ENCODE measurements around the gene IGSF23. TPM values are rescaled to one million over a fixed set of nuclear protein-coding genes. Genes with fewer than 3 reads are reported as not detected.

The IGSF23 gene
- total and polyA plus RNA-seq, 2 of the 13 experiments (the other 11 are each of a cell fraction or from before 2014, with no cell fraction given) = 2.3 to 8.8 TPM

DNA sequence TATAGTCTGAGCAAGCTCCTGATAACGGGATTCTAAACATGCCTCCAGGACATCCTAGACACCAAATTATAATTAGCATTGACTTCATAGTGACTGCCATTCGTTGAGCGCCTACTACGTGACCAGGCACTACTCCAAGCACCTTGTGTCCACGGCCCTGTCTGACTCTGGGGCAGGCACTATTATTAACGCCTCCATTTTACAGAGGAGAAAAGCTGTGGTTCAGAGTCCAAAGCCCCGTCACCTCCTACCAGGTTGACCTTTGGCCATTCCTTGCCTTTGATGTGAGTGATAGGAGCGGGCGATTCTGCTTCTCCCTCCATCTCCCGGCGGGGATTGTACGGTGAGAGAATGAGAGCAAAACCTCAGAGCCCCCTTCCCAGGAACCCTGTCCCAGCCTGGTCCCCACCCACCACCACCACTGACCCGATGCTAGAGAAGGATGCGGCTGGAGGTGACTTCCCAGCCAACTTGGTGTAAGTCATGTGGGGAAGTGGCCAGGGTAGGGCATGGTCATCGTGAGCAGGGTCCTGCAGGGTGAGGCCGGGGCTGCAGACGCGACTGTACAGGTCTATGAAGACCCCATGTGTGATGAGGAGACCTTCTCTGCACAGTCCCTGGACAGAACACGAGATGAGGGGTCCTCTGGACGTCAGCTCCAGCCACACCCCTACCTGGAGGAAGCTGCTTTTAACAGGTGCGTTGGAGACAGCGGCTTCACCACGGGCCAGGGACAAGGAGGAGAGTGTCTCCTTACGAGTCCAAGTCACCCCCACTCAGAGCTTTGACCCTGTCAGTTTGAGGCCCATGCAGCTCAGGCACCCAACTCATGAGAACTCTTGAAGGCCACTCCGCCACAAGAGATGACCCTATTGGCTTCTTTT is at the start of gene IGSF23 (continued):
- TF ChIP-seq KMT2A (CRISPR knock-in tag; IDR thresholded peaks at IDR 0.05) (peak; percentile 22; the same call in 1 of the 2 replicates), YEATS4 (CRISPR knock-in tag; IDR thresholded peaks at IDR 0.05; ENCODE audit: borderline replicate concordance) (no peak), ZKSCAN1 (IDR thresholded peaks at IDR 0.05; ENCODE audit: low read length) (peak; percentile 93), ZNF530 (CRISPR knock-in tag; IDR thresholded peaks at IDR 0.05; ENCODE audit: low read depth) (no peak), MIXL1 (CRISPR knock-in tag; IDR thresholded peaks at IDR 0.05) (0 out of 2 replicates have a peak, but pooled peaks have one; percentile 25), ZNF547 (CRISPR knock-in tag; IDR thresholded peaks at IDR 0.05) (no peak; the same call in 1 of the 2 replicates), SRSF4 (IDR thresholded peaks at IDR 0.05; ENCODE audit: low read depth, low read length, poor library complexity, severe bottlenecking) (no peak), ZNF567 (CRISPR knock-in tag; IDR thresholded peaks at IDR 0.05; ENCODE audit: borderline replicate concordance) (no peak), NCOA1 (CRISPR knock-in tag; IDR thresholded peaks at IDR 0.05) (no peak), RNF2 (conservative IDR thresholded peaks at IDR 0.05; ENCODE audit: low read depth) (no peak), ZNF563 (CRISPR knock-in tag; IDR thresholded peaks at IDR 0.05) (0 out of 2 replicates have a peak, but pooled peaks have one; percentile 17), RARA (CRISPR knock-in tag; IDR thresholded peaks at IDR 0.05) (peak; percentile 84), ZNF138 (CRISPR knock-in tag; IDR thresholded peaks at IDR 0.05; ENCODE audit: low read depth) (0 out of 2 replicates have a peak, but pooled peaks have one; percentile 43), HMG20B (CRISPR knock-in tag; conservative IDR thresholded peaks at IDR 0.05) (no peak), ZNF629 (CRISPR knock-in tag; conservative IDR thresholded peaks at IDR 0.05) (peak; percentile 94)
- TF ChIP-seq, protein P1, sequence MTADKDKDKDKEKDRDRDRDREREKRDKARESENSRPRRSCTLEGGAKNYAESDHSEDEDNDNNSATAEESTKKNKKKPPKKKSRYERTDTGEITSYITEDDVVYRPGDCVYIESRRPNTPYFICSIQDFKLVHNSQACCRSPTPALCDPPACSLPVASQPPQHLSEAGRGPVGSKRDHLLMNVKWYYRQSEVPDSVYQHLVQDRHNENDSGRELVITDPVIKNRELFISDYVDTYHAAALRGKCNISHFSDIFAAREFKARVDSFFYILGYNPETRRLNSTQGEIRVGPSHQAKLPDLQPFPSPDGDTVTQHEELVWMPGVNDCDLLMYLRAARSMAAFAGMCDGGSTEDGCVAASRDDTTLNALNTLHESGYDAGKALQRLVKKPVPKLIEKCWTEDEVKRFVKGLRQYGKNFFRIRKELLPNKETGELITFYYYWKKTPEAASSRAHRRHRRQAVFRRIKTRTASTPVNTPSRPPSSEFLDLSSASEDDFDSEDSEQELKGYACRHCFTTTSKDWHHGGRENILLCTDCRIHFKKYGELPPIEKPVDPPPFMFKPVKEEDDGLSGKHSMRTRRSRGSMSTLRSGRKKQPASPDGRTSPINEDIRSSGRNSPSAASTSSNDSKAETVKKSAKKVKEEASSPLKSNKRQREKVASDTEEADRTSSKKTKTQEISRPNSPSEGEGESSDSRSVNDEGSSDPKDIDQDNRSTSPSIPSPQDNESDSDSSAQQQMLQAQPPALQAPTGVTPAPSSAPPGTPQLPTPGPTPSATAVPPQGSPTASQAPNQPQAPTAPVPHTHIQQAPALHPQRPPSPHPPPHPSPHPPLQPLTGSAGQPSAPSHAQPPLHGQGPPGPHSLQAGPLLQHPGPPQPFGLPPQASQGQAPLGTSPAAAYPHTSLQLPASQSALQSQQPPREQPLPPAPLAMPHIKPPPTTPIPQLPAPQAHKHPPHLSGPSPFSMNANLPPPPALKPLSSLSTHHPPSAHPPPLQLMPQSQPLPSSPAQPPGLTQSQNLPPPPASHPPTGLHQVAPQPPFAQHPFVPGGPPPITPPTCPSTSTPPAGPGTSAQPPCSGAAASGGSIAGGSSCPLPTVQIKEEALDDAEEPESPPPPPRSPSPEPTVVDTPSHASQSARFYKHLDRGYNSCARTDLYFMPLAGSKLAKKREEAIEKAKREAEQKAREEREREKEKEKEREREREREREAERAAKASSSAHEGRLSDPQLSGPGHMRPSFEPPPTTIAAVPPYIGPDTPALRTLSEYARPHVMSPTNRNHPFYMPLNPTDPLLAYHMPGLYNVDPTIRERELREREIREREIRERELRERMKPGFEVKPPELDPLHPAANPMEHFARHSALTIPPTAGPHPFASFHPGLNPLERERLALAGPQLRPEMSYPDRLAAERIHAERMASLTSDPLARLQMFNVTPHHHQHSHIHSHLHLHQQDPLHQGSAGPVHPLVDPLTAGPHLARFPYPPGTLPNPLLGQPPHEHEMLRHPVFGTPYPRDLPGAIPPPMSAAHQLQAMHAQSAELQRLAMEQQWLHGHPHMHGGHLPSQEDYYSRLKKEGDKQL (CRISPR knock-in tag; IDR thresholded peaks at IDR 0.05; ENCODE audit: low read depth) = no peak
- TF ChIP-seq, protein P2, sequence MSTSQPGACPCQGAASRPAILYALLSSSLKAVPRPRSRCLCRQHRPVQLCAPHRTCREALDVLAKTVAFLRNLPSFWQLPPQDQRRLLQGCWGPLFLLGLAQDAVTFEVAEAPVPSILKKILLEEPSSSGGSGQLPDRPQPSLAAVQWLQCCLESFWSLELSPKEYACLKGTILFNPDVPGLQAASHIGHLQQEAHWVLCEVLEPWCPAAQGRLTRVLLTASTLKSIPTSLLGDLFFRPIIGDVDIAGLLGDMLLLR (CRISPR knock-in tag; IDR thresholded peaks at IDR 0.05) = no peak
- TF ChIP-seq, protein P3, sequence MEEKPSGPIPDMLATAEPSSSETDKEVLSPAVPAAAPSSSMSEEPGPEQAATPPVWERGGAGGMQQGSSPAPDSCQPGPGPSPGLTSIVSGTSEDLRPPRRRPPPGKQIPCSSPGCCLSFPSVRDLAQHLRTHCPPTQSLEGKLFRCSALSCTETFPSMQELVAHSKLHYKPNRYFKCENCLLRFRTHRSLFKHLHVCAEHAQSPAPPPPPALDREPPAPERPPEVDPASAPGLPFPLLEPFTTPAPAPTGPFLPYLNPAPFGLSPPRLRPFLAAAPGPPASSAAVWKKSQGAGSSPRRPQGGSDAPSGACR (CRISPR knock-in tag; IDR thresholded peaks at IDR 0.05) = no peak
- TF ChIP-seq, protein P4, sequence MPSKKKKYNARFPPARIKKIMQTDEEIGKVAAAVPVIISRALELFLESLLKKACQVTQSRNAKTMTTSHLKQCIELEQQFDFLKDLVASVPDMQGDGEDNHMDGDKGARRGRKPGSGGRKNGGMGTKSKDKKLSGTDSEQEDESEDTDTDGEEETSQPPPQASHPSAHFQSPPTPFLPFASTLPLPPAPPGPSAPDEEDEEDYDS (CRISPR knock-in tag; IDR thresholded peaks at IDR 0.05) = no peak
- TF ChIP-seq, protein P5, sequence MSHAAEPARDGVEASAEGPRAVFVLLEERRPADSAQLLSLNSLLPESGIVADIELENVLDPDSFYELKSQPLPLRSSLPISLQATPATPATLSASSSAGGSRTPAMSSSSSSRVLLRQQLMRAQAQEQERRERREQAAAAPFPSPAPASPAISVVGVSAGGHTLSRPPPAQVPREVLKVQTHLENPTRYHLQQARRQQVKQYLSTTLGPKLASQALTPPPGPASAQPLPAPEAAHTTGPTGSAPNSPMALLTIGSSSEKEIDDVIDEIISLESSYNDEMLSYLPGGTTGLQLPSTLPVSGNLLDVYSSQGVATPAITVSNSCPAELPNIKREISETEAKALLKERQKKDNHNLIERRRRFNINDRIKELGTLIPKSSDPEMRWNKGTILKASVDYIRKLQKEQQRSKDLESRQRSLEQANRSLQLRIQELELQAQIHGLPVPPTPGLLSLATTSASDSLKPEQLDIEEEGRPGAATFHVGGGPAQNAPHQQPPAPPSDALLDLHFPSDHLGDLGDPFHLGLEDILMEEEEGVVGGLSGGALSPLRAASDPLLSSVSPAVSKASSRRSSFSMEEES (CRISPR knock-in tag; IDR thresholded peaks at IDR 0.05) = no peak
